H1 (cell line): ENCODE results near the gene DDOST. TPM values are rescaled to one million over a fixed set of nuclear protein-coding genes. Genes with fewer than 3 reads are reported as not detected.

Experiments used
- CHD7 ChIP-seq: fragments of 300-600 bp; sonication (generic); IDR thresholded peaks from 2 replicates; pipeline ENCODE4 v1.7.1; 2012; ENCODE audit warnings: low read length, moderate library complexity, mild to moderate bottlenecking, inconsistent platforms; ENCODE audit not compliant: insufficient replicate concordance
- EZH2 ChIP-seq: fragments of 200-600 bp; sonication (generic); IDR thresholded peaks from 2 replicates; pipeline ENCODE4 v1.7.1; 2012; ENCODE audit warnings: low read depth, mild to moderate bottlenecking, moderate library complexity, low read length, inconsistent platforms; ENCODE audit not compliant: severe bottlenecking
- KDM5A ChIP-seq: fragments of 200-600 bp; IDR thresholded peaks from 2 replicates; pipeline ENCODE4 v1.7.1; 2012; ENCODE audit warnings: mild to moderate bottlenecking, low read length, inconsistent platforms, mixed read lengths
- polyA plus RNA-seq, 7 experiments: library from polyadenylated mRNA; depleted of rRNA in 3 of 7; stranded (reverse) in 5 of 7; unstranded in 2 of 7; fragments of >200 nt in 5 of 7; fragments of 200-250 nt in 2 of 7; gene quantifications; 1 replicate in 5 of 7; 2 replicates in 1 of 7; 4 replicates in 1 of 7; pipeline versions ENCODE4 v1.2.1 to v1.2.3, GENCODE V29; 2011 to 2013; ENCODE audit warnings: missing spikeins in 2 of 7, mixed read lengths in 2 of 7
- total RNA-seq: library from RNA; stranded (reverse); fragmentation: NEBNext Ultra II Directional; extraction: Animal tissue kit (Norgen Biotek cat#: 25700); gene quantifications from 2 replicates; pipeline ENCODE4 v1.2.1, GENCODE V29; 2021
- TF ChIP-seq, protein P1 (sequence below): IDR thresholded peaks from 2 replicates; pipeline ENCODE4 v1.6.1; 2011; ENCODE audit warnings: low read length, improper control_type of control experiment

The DDOST gene
- total and polyA plus RNA-seq, 2 of the 8 experiments (the other 6 are each of a cell fraction or from before 2014, with no cell fraction given): 253 to 336 TPM

- TF ChIP-seq, protein P1, sequence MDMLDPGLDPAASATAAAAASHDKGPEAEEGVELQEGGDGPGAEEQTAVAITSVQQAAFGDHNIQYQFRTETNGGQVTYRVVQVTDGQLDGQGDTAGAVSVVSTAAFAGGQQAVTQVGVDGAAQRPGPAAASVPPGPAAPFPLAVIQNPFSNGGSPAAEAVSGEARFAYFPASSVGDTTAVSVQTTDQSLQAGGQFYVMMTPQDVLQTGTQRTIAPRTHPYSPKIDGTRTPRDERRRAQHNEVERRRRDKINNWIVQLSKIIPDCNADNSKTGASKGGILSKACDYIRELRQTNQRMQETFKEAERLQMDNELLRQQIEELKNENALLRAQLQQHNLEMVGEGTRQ: no peak
- TF ChIP-seq CHD7: no peak
- TF ChIP-seq KDM5A: no peak
- no peak for TF ChIP-seq EZH2
These were observed 58.2 kb downstream of the DDOST start (continued) for GRCh38 chr1:20602851-20603450.
